Stimulated activated CD4-positive, alpha-beta T cell treated with anti-CD3 and anti-CD28 coated beads, Interleukin-4, amount 100 ng/mL, for 4 hours (primary cell): Measurements from ENCODE around the gene EVC2.
"Not testable (repeated sequence)": the region's sequence is repeated elsewhere in the genome, so short reads cannot be mapped to it uniquely, and the experiment has no call there.

ENCODE experiments used
- DNase-seq, 2 experiments: peaks; one replicate each; pipeline ENCODE4 v3.0.0-alpha.2; 2020

Gene EVC2

DNA sequence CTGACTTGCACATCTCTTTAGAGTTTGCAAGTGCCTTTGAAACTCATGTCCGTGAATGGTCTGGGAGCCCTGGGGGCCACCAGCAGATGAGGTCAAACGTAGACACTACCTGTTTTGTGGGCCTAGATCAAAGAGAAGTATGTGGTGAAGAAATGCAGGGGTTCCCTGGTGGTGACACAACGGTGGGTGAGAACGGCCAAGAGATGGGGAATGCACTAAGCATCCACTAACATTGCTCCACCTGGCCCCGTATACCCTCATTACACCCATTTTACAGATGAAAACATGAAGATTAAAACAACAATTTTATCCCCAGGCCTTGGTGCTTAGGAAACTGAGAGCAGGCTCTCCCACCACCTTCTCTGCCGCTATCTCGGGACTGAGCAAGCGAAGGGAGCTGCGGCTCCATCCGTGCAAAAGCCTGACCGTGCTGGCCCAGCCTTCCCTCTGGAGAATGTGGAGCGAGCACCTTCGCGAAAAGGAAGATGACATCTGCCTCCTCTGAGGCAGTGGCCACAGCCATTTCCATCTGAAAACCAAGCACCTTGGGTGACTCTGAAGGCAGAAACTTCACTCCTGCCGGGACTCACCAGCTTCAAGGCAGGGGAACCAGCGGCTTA, 91.9 kb downstream of the EVC2 start:
- no peak for DNase-seq

DNA sequence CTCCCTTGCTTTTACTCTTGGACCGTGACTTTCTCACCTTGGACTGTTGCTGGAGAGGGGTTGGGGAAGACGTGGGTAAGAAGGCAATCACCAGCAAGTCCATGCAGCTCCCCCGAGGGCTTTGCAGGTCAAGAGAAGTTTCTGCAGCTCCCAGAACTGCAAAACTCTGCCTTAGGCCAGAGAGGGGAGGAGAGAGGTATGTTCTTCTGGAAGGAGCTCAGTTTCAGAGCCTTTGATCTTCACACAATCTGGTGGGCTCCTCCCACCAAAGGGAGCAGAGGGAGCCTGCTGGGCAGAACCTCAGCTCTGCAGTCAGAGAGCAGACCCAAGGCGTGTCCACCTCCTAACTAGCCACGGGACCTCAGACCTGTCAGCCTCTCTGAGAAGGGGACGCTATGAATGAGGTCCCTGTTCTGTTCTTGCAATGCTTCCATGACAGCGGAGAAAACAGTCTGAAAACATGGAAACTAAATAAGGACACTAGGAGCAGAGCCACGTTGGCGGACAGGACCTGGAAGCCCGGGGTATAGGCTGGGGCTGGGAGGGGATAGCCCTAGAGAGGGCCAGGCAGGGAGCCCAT, 92.8 kb downstream of the EVC2 start:
- DNase-seq: no peak

DNA sequence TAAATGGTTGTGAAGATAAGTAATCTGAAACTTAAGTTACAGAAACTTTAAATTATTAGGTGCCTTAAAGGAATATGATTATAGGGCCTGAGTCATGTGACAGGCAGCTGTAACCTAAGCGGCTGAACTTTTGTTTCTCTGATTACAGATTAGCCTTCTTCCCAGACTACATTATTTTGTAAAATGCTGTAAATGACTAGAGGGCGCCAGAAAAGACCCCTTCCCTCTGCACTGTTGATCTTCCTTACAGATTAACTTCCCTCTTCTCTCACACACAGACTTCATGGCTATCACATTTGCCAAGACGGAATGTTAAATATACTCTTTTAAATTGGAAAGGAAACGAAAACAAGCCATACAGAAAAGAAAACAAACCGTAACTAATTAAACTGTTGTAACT, 96.6 kb downstream of the EVC2 start:
- no peak for DNase-seq

DNA sequence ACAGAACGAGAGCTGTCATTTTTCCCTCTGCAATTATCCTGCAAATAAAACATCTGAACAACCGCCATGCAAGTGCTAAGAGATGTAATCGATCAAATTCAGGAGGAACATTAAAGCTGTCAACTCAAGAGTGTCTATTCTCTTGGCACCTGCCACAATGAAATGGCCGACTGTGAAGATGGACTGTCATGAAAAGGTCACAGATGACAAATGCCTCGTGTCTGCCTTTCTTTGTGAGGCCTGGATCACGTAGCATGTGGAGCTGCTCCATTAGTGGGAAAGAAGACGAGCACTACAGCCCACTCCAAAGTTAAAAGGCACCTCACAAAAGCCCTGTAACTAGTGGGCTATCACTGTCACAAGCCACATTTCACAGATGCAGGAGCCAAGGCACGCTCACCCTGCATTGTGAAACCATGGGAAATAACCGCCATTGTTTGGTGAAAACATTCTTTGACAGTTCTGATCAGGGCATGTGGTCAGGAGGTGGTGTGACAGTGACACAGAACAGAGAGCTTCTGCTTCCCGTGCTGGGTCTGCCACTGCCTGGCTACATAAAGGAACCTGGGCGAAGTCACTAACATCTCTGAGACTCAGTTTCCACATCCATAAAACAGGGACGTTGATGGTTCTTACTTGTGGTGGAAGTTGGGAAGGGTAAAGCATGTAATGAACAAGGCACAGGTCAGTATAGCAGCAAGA, 98.9 kb downstream of the EVC2 start:
- DNase-seq: no peak

DNA sequence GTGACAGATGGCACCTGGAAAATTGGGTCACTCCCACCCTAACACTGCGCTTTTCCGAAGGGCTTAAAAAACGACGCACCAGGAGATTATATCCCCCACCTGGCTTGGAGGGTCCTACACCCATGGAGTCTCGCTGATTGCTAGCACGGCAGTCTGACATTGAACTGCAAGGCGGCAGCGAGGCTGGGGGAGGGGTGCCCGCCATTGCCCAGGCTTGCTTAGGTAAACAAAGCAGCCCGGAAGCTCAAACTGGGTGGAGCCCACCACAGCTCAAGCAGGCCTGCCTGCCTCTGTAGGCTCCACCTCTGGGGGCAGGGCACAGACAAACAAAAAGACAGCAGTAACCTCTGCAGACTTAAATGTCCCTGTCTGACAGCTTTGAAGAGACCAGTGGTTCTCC, 114.5 kb downstream of the EVC2 start:
- not testable (repeated sequence) for DNase-seq

DNA sequence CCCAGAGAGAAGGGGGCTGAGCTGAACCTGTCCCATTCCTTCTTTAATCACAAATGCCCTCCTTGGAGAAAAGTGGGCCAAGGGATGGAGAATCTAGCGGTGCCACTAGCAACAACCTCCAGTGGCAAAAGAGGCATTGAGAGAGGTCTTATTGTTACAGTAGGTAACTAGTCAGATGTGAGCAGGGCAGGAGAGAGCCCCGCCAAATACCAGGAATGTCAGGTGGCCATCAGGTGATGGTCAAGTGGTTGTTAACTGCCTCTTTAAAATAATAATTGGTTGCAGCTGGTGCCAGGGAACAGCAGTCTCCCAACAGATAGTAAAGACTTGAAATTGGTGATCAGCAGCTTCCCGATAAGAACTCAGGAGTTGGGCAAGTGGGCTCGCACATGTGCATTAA, 116.1 kb downstream of the EVC2 start:
- no peak for DNase-seq

DNA sequence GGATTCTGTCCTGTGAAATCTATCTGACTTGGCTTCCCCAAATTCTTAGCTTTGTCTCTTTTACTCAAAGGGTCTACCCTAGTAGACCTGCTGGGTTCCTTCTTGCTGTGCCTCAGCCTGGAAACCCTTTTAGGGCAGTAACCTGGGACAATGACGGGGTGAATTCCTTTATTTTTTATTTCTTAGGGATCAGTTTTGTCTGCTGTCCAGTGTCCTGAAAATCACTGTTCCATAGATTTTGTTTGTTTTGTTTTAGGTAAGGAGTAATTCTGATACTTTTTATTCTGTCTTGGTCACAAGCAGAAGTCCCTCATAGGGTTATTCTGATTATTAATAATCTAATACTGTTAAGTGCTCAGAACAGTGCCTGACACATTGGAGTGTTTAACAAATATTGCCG, 118.9 kb downstream of the EVC2 start:
- DNase-seq: no peak

DNA sequence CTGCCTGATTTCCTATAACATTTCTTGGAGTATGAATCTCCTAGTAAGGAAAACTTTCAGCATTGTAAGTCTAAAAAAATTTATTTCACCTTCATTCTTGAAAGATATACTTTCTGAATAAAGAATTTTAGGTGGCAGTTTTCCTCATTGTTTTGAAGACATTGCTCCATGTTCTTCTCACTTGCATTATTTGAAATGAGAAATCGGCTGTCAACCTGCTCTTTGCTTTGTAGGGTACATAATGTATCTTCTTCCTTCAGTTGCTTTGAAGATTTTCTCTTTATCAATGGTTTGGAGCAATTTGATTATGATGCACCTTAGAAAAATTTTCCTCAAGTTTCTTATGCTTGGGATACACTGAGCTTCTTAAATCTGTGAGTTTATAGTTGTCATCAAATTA, 120.3 kb downstream of the EVC2 start:
- no peak for DNase-seq

DNA sequence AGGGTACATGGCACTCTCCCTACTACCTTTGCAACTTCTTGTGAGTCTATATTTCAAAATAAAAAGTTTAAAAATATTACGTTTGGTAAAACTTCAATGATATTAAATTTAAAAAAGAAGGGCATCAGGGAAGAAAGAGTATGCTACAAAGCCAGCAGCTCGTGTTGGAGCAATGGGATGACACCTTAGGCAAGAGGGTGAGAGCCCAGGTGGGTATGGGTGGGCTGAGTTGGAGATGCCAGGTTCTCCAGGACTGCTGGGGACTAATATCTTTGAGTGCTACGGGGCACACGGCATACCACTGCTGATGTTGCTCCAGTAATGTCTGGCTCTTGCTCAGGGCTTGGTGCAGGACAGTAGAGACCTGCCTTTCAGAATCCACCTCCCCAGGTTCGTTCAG, 132.4 kb downstream of the EVC2 start:
- no peak for DNase-seq

DNA sequence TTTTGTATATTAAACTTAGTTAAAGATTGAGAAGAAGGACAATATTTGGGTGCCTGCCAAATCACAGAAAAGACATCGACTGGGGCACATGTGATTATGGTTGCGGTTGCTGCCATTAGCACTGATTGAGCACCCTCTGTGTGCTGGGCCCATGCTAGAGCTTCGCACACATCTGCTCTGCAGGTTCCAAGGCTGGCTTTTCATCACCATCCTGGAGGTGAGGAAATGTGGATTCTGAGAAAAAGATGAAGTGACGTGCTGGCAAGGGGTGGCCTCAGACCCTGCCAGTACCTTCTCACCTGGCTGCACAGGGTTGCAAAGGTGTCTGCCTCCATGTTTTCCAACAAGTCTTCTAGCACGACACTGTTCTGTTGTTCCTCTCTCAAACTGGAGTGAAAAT, 134.0 kb downstream of the EVC2 start:
- DNase-seq: no peak

DNA sequence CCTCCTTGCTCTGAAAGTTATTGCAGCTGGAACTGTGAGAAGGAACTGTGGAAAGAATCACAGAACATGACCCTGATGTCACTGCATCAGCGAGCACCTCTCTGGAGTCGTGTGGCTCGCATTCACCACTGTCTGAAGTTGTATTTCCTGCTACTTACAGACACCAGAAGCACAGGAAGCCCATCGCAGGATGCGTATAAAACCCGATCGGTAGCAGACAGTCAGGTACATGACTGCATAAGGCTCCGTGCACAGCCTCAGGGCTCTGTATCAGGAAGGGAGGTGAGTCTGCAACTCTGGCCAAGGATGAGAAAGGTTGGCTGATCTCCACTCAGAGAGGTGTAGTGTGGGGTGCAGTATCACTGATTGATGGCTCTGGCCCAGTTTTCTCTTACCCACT, 134.4 kb downstream of the EVC2 start:
- no peak for DNase-seq

DNA sequence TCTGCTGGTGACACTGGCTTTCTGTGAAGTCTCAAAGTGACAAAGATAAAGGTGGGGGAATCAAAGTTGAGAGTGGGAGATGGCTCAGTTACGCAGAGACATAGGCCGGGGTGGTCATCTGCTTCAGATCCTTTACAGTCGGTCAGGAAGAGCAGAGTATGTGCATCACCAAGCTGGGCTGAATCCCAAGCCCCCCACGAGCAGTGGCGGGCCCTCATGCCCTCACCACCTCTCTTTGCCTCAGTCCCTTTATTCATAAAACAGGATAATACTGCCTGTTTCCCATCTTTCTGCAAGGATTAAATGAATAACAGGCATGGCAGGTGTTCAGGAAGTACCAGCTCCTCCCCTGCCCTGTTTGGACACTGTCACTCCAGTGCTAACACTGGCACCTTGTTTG, 135.6 kb downstream of the EVC2 start:
- DNase-seq: no peak

DNA sequence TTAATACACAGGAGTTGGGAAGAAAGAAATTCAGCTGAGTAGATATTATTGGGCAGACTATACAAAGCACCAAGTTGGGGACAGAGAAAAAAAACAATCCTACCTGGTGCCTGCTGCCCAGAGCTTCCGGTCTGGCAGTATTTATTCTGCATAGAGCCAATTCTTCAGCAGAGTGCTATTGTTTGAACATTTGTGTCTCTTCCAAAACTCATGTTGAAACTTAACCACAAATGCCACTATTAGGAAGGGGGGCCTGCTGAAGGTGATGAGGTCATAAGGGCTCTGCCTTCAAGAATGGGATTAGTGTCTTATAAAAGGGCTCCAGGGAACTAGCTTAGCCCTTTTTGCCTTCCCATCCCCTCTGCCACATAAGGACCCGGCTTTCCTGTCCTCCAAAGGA, 136.2 kb downstream of the EVC2 start:
- DNase-seq: no peak

DNA sequence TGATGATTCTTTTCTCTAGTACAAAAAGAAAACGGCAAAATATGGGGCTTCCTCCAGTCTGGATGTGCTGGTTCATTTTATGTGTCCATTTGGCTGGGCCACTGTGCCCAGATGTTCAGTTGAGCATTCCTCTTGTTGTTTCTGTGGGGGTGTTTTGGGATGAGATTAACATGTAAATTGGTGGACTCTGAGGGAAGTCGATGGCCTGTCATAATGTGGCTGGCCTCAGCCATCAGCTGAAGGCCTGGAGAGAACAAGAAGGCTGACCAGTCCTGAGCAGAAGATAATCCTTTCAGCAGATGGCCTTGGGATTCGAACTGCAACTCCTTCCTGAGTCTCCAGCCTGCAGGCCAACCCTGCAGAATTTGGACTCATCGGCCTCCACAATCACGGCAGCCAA, 136.7 kb downstream of the EVC2 start:
- DNase-seq: no peak

DNA sequence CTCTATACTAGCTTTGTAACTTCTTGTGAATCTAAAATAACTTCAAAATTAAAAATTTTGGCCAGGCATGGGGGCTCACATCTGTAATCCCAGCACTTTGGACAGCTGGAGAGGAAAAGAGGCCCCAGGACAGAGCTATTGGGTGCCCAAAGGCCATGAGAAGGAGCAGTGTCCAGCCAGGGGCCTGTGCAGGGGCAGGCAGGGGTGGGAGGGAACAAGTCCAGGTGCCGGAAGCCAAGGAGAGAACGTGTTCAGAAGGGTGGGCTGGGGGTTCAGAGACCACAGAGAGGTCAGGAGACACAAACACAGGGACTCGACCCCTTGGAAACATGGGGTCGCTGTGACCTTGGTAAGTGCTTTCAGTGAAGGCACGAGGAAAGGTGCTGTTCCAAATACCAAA, 138.9 kb downstream of the EVC2 start:
- no peak for DNase-seq

DNA sequence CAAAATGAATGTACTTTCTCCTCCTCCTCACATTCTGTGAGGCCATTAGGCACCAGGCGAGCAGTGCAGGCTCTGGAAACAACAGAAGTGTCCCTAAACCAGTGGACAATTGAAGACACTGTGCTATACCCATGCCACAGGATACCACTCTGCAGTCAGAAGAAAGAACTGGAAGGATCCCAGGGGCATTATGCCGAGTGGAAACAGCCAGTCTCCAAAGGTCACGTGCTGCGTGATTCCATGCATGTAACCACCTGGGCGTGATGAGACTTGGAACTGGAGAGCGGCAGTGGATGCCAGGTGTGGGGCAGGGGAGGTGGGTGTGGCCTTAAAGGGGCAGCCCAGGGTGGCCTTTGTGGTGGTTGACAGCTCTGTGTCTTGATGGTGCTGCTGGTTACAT, 139.4 kb downstream of the EVC2 start:
- DNase-seq: no peak

DNA sequence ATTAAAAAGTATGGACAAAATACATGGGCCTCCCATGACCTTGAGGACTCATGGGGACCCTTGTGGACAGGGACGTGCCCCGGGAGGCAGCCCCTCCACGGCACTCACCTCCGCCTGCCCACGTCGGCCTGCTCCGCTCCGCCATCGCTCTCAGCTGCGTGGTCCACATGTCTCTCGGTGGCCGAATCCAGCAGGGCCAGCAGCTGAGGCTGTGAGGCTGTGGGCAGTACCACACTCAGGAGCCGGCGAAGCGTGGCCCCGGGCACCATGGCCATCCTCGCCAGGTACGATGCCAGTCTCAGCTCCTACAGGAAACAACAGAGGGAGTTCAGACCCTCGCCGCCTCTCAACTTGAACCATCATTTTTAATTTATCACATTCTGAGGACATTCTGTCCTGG, 140.0 kb downstream of the EVC2 start:
- DNase-seq: no peak

DNA sequence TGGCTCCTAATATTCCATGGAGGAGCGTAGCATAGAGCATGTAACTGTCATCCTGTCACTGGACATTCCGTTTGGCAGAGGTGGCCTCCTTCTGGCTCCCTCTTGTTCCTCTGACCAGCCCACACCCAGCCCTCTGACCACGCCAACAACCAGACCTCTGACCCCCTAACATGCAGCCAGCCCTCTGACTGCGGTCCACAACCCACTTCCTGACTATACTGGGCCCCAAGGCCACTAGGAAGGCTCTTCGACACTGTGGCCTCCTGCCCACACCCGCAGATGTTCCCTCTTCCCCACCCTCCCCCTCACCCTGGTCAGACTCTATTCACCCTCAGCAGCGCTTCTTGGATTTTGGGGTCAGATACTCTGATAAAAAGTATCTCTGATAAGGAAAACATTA, 141.4 kb downstream of the EVC2 start:
- no peak for DNase-seq

DNA sequence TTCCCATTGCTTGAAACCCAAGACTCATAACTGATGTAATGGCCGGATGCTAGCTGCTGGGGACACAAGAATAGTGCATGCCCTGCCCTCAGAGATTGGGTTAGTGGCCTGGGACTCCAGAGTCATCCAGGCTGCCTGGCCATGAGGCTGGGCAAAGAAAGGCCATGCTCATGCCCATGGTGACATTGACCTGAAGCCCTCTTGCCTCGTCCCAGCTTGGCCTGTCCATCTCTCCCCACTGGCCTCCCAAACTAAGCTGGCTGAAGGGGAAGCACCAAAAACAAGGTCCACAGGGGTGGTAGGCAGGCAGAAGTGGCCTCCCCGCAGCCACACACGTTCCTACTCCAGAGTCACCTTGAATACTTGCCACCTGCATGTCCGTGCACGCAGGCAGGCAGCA, 141.8 kb downstream of the EVC2 start:
- no peak for DNase-seq

DNA sequence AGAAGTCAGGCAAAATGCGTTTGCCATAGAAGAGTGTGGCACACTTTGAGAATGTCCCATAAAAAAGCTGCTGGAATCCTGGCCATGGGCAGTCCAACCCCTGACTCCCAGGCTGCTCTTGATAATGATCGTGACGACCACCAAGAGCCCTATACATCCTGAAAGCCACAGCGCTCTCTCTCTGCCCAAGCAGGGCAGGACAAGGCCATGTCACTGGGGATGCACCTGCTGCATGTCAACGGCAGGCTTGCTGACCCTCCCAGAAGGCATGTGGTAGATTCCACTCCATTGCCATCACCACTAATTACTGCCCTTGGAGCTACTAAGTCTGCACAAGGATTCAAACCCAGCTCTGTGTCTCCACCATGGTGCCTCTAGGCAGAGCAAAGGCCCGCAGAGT, 144.5 kb downstream of the EVC2 start:
- DNase-seq: no peak

DNA sequence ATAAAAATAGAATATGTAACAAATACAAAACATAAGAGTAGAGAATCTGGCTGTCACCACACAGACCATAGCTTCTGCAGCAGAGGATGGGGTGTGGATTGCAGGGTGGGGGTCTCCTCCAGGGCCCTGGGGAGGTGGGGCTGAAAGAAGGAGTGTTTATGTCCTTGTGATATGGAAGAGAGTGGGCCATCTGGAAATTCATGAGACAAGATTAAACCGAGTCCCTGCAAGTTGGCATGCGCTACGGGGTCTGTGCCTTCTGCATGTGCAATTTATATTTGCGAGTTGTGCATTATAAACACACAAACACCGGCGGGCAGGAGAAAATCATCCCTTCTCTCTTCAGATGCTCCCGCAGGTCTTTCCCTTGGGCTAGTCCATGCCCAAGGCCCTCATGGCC, 145.9 kb downstream of the EVC2 start:
- DNase-seq: no peak

DNA sequence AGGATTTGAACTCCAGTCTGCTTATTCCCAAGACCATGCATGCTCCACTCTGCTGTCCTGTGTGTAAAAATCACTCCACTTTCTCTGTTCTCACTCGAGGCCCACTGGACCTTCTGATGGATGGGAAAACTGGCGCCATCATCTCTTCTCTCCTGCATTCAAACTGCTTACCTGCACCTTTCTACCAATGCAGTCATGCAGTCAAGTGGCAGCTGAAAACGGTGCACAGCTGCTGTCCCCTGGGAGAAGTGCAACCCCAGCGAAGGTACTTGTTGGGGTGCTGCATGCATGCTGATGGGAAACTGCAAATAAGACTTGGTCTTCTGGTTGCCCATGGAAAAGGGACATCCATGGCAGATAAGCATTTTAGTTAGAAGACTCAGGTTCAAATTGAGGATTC, 147.1 kb downstream of the EVC2 start:
- no peak for DNase-seq

DNA sequence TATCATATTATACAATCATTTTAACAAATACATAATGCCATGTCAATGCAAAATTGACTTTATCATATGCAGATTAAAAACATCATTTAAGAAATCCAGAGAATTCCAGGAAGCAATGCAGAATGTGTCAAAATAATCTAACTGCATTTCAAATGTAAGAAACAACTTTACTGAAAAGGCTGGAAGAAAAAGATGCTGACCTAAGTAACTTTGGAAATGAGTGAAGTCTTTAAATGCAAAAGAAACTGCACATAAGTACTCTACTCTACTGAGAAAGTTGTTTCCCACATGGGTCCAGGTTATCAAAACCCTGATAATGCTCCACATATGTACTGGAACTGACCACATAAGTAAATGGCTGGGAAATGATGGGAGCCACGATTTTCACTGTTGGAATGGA, 149.9 kb downstream of the EVC2 start:
- DNase-seq: no peak

DNA sequence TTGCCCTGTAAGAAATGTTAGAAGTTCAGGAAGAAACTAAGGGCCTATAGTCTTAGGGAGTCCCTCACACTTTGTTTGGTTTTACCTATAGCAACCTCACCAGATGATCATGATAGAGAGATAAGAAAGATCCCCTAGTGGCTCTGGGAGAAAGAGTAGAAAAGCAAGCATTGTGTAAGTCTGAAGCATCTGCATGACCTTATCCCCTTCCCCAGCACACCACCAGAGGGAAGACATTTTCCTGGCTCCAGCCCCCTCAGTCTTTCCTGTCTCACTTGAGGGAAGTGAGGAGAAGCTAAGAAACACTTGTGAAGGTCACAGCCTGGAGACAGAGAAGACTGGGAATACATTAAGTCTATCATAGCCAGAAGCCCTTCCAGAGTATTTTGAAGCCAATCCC, 154.0 kb downstream of the EVC2 start:
- DNase-seq: no peak

DNA sequence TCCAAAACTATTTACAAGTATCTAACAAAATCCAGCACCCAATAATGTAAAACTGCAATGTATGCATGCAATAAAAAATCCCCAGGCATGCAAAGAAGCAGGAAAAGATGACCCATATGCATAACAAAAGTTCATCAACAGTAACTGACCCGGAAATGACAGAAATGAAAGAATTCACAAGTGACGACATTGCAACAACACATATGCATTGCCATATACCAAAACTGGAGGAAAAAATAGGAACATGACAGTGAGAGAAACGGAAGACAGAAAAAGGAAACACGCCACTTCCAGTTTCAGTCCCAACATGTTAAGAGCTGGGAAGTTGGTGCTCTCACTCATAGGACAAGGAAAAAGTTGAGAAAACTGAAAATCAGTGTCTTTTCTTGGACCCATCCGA, 154.6 kb downstream of the EVC2 start:
- no peak for DNase-seq
